ENCODE results near the gene CARMIL3.
"Not testable (repeated sequence)": the region's sequence is repeated elsewhere in the genome, so short reads cannot be mapped to it uniquely, and the experiment has no call there.

CARMIL3 gene

GRCh38 chr14:24051789-24052655 lies at the start of gene CARMIL3:
Gene CARMIL3 (plus strand): TSS chr14:24052009. CDS start chr14:24052154, 145 bp downstream.
- DNase-seq: peak; percentile 83 to 88 (median 84)

- DNase-seq: not testable (repeated sequence)
These were observed 45.4 kb upstream of the CARMIL3 start for GRCh38 chr14:24006471-24006816.

DNA sequence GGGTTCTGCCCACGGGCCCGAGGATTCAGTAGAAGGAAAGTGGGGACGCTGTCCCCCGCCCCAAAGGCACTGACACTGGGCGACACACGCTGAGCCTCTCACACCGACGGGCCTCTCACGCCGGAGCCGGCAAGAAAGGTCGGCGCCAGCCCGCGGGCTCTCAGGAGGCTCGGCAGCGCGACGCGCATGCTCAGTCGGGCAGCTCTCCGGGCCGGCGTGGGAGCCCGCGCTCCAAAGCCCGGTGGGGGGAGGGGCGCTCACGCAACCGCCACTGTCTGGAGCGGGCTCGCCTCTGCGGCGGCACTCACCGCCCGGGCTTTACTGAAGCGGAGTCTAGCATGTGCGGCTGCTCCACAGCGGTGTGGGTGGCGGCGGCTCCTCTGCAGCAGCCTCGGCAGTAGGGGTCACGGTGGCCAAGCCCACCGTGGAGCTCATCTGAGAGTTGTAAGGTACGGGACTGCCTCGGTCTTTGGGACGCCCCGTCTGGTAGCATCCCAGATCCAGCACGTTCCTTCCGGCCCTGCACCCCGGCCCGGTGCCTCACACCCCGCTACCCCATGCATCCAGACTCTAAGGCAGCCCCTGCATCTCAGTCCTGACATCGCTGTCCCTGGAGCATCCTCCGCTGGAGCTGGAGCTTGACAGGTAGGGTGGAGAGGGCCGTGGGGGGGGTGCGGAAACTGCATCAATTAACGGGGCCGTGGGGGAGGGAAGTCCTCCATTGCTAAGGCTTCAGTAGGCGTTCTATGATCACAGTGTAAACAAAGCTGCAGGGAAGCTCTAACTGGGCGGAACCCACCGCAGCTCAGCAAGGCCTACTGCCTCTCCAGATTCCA lies 44.8 kb upstream of the CARMIL3 start:
- peak; percentile 74 to 88 (median 78) for DNase-seq

DNA sequence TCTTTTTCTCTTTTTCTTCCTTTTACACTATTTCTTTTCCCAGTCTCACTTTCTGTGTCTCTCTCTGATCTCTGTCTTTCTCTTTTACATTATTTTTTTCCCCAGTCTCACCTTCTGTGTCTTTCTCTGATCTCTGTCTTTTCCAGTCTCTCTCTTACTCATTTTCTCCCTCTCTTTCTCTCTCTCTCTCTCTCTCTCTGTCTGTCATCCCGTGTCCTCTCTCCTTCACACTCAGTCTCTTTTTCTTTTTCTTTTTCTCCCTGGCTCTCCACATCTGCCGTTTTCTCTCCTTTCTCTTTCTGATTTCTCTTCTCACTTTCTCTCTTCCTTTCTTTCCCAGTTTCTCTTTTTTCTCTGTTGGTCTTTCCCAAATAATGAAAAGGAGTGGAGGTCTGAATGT lies 40.8 kb upstream of the CARMIL3 start:
- DNase-seq: no peak

- DNase-seq: peak in 1 of 3 experiments; percentile 49
These were observed 39.0 kb upstream of the CARMIL3 start for GRCh38 chr14:24012726-24013273.

DNA sequence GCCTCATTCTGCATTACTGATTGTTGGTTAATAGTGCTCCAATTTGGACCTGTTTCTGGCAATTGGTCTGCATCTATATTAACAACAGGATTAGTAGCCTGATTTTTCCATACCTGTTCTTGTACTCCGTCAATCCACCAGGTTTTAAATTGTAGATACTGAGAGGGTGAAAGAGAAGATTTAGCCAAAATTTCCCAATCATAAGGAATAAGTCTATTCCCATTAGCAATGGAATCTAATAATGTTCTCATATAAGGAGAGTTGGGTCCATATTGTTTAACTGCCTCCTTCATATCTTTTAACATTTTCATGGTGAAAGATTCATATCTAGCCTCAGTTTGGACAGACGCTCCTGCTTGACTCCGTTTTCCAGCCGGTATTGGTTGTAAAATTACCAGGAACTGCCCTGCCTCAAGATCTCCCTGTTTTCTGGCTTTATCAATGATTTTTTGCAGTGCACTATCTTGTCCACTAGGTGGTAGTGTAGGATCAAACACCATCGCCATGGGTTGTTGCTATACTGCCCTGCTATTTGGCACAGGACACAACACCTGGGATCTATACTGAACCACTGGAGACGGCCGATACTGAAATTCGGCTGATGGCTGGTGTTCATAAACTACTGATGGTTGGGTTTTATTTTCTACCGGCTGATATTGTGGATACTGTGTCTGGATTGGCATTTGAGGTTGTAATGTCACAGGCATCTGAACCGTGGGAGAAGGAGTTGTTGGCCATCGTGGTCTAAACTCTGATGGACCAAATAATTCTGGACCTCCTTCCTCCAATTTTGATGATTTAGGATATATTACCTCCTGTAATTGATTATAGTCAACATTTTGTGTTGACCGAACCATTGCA lies 37.9 kb upstream of the CARMIL3 start:
- DNase-seq: peak; percentile 61 to 90 (median 88)

GRCh38 chr14:24015745-24016144 lies 36.1 kb upstream of the CARMIL3 start:
- not testable (repeated sequence) for DNase-seq

DNA sequence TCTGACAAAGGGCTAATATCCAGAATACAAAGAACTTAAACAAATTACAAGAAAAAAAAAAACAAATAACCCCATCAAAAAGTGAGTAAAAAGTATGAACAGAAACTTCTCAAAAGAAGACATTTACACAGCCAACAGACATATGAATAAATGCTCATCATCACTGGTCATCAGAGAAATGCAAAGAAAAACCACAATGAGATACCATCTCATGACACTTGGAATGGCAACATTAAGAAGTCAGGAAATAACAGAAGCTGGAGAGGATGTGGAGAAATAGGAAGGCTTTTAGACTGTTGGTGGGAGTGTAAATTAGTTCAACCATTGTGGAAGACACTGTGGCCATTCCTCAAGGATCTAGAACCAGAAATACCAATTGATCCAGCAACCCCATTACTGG lies 32.8 kb upstream of the CARMIL3 start:
- DNase-seq: not testable (repeated sequence)

- not testable (repeated sequence) for DNase-seq
These were observed 31.9 kb upstream of the CARMIL3 start for GRCh38 chr14:24019944-24020343.

- not testable (repeated sequence) for DNase-seq
These were observed 31.3 kb upstream of the CARMIL3 start for GRCh38 chr14:24020520-24020919.

DNA sequence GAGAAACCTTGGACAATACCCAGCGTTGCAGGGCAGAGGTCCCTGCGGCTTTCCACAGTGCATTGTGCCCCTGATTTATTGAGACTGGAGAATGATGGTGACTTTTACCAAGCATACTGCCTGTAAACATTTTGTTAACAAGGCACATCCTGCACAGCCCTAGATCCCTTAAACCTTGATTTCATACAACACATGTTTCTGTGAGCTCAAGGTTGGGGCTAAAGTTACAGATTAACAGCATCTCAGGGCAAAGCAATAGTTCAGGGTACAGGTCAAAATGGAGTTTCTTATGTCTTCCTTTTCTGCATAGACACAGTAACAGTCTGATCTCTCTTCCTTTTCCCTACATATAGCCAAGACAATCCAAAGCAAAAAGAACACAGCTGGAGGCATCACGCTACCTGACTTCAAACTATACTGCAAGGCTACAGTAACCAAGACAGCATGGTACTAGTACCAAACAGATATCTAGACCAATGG lies 26.8 kb upstream of the CARMIL3 start:
- DNase-seq: not testable (repeated sequence)

GRCh38 chr14:24029687-24030086 lies 22.1 kb upstream of the CARMIL3 start:
- not testable (repeated sequence) for DNase-seq

DNA sequence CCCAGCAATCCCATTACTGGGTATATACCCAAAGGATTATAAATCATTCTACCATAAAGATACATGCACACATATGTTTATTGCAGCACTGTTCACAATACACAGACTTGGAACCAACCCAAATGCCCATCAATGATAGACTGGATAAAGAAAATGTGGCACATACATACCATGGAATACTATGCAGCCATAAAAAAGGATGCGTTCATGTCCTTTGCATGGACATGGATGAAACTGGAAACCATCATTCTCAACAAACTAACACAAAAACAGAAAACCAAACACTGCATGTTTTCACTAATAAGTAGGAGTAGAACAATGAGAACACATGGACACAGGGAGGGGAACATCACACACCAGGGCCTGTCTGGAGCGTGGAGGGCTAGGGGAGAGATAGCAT lies 20.5 kb upstream of the CARMIL3 start:
- DNase-seq: not testable (repeated sequence)

DNA sequence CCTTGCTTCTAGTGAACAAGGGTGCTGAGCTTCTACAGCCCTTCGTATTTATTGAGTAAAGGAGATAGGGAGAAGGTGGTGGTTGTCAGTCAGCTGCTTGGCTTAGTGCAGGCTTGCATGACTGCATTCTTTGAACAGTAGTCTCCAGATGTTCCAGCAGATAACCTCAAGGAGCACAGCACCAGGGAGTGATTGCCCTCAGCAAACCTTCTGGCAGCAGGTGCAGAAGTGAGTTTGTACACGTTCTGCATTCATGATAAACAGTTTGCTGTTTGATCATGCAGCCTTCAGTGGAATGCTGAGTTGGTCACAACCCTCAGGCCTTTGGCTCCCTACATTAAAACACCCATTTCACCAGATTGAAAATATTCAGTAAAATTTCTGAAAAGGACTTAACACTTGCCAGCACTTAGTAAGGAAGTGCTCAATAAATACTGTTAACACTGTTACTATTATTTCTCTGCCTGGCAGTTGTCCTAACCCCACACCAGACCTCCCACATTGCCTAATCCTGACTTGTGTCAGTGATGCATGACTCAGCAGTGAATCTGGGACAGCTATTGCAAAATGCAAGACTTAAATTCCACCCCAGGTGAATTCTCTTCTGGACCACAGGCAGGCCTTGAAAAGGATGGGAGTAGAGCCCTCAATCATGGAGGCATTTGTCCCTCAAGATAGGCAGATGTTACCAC lies 18.9 kb upstream of the CARMIL3 start:
- no peak for DNase-seq

DNA sequence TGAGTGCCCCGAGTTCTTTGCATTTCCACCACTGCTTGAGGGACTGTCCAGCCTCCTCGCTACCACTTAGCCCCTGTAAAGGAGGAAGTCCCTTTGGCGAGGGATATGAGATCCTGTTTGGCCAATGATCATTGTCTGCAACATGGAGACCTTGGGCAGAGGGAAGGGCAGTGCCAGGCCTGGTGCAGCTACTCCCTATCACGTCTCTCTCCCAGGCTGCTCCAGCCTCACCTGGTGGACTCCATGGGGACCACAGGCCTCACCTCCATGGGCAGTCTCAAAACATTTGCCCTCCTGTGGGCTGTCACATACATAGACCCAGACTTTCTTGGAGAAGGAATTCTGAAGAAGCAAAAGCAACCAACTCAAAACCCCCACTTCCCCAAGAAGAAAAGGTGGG lies 16.0 kb upstream of the CARMIL3 start:
- peak in 1 of 3 experiments; percentile 77 for DNase-seq

GRCh38 chr14:24036169-24036962 lies 15.4 kb upstream of the CARMIL3 start:
- peak; percentile 79 to 91 (median 91) for DNase-seq

DNA sequence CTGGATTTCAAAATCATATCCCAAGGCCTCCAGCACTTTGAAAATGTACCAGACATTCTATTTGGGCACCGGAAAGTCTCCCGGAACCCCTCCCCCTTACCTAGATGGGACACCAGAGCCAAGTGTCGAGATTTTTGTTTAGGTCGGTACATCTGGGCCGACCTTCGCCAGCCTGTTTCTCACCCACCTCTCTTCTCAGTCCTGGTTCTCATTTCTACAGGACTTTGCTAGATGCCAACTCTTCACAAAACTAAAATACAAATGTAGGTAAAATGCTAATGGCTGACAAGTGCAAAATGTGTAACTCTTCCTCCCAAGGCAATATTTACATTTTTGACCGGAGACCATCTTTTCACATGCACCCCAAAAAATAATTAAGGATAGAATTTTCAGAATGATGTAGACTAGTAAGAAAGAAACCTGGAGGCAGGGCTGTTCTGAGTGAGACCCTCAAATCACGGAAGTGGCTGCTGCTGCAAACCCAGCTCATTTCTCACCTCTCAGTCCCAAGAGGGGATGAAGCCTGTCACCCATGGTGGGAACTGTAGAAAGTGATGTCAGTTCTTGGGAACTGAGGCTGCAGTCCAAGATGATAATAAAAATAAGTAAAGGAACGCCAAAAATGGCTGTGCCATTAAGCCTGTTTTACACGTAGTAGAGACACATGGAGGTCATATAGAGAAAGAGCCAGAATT lies 14.7 kb upstream of the CARMIL3 start:
- DNase-seq: not testable (repeated sequence)

DNA sequence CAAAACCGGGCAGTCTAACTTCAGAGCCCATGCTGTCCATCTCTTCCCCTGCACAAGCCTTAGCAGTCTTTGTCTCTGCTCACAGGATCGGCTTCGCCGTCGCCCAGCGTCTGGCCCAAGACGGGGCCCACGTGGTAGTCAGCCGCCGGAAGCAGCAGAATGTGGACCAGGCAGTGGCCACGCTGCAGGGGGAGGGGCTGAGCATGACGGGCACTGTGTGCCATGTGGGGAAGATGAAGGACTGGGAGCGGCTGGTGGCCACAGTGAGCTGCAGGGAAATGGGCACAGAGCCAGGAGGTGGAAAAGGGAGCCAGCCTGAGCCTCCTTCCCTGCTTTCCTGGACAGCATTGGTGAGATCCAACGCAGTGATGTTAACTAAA lies 14.2 kb upstream of the CARMIL3 start:
- peak; percentile 36 to 65 (median 40) for DNase-seq

DNA sequence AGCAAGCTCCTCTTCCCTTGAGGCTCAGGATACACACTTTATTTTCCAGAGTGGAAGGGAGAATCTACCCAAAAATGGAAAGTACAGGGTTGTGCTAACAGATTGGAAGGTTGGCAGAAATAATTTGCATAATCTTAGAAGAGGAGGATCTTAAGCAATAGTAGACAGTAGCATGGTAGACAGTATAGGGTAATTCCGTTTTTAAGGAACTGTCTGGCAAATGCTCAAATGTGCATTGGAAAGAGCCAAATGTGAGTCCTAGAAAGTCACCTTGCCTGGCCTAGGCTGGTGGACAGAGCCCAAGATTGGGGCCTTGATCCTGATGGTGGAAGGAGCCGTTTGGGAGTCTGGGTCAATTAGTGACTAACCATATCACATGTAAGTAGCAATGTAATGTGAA lies 13.1 kb upstream of the CARMIL3 start:
- DNase-seq: no peak

- no peak for DNase-seq
These were observed 11.1 kb upstream of the CARMIL3 start for GRCh38 chr14:24040692-24041091.

Data from NCI-H1417 (cell line).